CD4-positive, alpha-beta T cell (primary cell): Measurements from ENCODE around the gene DIP2C. TPM values are rescaled to one million over a fixed set of nuclear protein-coding genes. Genes with fewer than 3 reads are reported as not detected.

ENCODE experiments used
- ATAC-seq: fragments of 200-7000 bp; cut with Tn5 transposase; one replicate; pipeline ENCODE4 v1.10.0; 2022; ENCODE audit warnings: mild to moderate bottlenecking; ENCODE audit not compliant: poor library complexity
- CTCF ChIA-PET: fragments of 350-600 bp; sonication (Branson Sonifier 250); formaldehyde crosslinking; loops from one replicate; lab custom pipeline; 2021; ENCODE audit warnings: antibody characterized with exemption, inconsistent platforms; lab: Charles Lee
- POLR2A ChIA-PET: fragments of 350-600 bp; sonication (Branson Sonifier 250); formaldehyde crosslinking; loops from one replicate; lab custom pipeline; 2021; ENCODE audit warnings: antibody characterized with exemption, inconsistent platforms; lab: Charles Lee
- DNase-seq, 14 experiments: peaks; one replicate each; pipeline ENCODE4 v3.0.0-alpha.2; 2013 to 2020; ENCODE audit warnings: mixed read lengths in 2 of 14
- H3K27ac ChIP-seq, 2 donors: one replicate each; pipeline versions ENCODE4 v1.5.1 to v1.7.0; 2013; ENCODE audit warnings: low read length in 2 of 2, low read depth in 1 of 2, mild to moderate bottlenecking in 1 of 2
- H3K27me3 ChIP-seq, 2 experiments: 1 replicate in 1 of 2; 2 replicates in 1 of 2; pipeline versions ENCODE4 v1.6.1 to v1.7.0; 2013; ENCODE audit warnings: low read length in 2 of 2, control low read depth in 1 of 2, mild to moderate bottlenecking in 1 of 2, moderate library complexity in 1 of 2; ENCODE audit not compliant: insufficient read depth in 2 of 2, control insufficient read depth in 1 of 2
- H3K36me3 ChIP-seq: one replicate; pipeline ENCODE4 v1.6.1; 2013; ENCODE audit warnings: low read length, control low read depth; ENCODE audit not compliant: insufficient read depth
- H3K4me1 ChIP-seq: one replicate; pipeline ENCODE4 v1.6.1; 2013; ENCODE audit warnings: low read length, control low read depth; ENCODE audit not compliant: insufficient read depth
- H3K4me3 ChIP-seq: one replicate; pipeline ENCODE4 v1.5.1; 2013; ENCODE audit warnings: mild to moderate bottlenecking, low read length, moderate library complexity
- H3K9me3 ChIP-seq, 2 experiments: 1 replicate in 1 of 2; 2 replicates in 1 of 2; pipeline versions ENCODE4 v1.6.1 to v1.7.0; 2013; ENCODE audit warnings: low read length in 2 of 2, mild to moderate bottlenecking in 2 of 2, control low read depth in 1 of 2, moderate library complexity in 1 of 2; ENCODE audit not compliant: control insufficient read depth in 1 of 2, insufficient read depth in 1 of 2
- H3K27ac Mint-ChIP-seq: one replicate; pipeline ENCODE4 v1.8.0; 2020; ENCODE audit warnings: mixed read lengths
- H3K27me3 Mint-ChIP-seq: one replicate; pipeline ENCODE4 v1.8.0; 2021; ENCODE audit warnings: mixed read lengths
- H3K36me3 Mint-ChIP-seq: one replicate; pipeline ENCODE4 v1.8.0; 2021; ENCODE audit warnings: low read depth, mixed read lengths
- H3K4me1 Mint-ChIP-seq: one replicate; pipeline ENCODE4 v1.8.0; 2021; ENCODE audit warnings: low read depth, mixed read lengths
- H3K4me3 Mint-ChIP-seq: one replicate; pipeline ENCODE4 v1.8.0; 2020; ENCODE audit warnings: mild to moderate bottlenecking, mixed read lengths
- H3K9me3 Mint-ChIP-seq: one replicate; pipeline ENCODE4 v1.8.0; 2020; ENCODE audit warnings: mixed read lengths
- CTCF ChIP-seq: fragments of 200-600 bp; IDR thresholded peaks from one replicate; pipeline ENCODE4 v1.8.0; 2022; ENCODE audit warnings: antibody characterized with exemption, mild to moderate bottlenecking
- intact Hi-C, 2 experiments: fragments of 100-400 bp; cut with DNase I in 1 of 2; cut with micrococcal nuclease in 1 of 2; formaldehyde crosslinking; loops; one replicate each; pipeline versions ENCODE4 v1.15.1 to v1.9.0; 2023 to 2025; cut with DNase I, micrococcal nuclease
- total RNA-seq, 174 experiments: library from RNA in 2 of 174; stranded (reverse) in 2 of 174; gene quantifications; one replicate each; pipeline ENCODE4 v1.2.3 and lab custom pipeline; 2021 to 2026

DIP2C gene
- total RNA-seq, 2 experiments from 2014 or later = 4.1 TPM

GRCh38 chr10:571166-571565 lies 118.3 kb downstream of the DIP2C start:
- CTCF ChIA-PET = no interaction called here

GRCh38 chr10:570628-571163 lies 118.8 kb downstream of the DIP2C start:
- Mint-ChIP-seq H3K27ac (no peak overlapping the region), H3K4me3 (no peak overlapping the region), H3K4me1 (no peaks in the 10 kb centered on the region), H3K36me3 (no peaks in the 10 kb centered on the region), H3K27me3 (peaks cover 35% of the 10 kb centered on the region), H3K9me3 (no peaks in the 10 kb centered on the region)
- ChIA-PET POLR2A (no interaction called here), CTCF (no interaction called here)
- Histone ChIP-seq H3K27me3 (peaks cover 0 to 5% of the 10 kb centered on the region in 2 experiments), H3K4me3 (no peak overlapping the region), H3K36me3 (no peaks in the 10 kb centered on the region), H3K4me1 (no peaks in the 10 kb centered on the region), H3K9me3 (peaks cover 0 to 24% of the 10 kb centered on the region in 2 experiments), H3K27ac (no peak overlapping the region)
- no peak for ATAC-seq
- intact Hi-C loops = no loop called here
- DNase-seq = no peak
- TF ChIP-seq CTCF = no peak

More at GRCh38 chr10:571166-571565, 118.3 kb downstream of the DIP2C start:
- Histone ChIP-seq H3K9me3 (peaks cover 0 to 24% of the 10 kb centered on the region in 2 experiments), H3K4me3 (no peak overlapping the region), H3K27me3 (peaks cover 0 to 5% of the 10 kb centered on the region in 2 experiments), H3K4me1 (no peaks in the 10 kb centered on the region), H3K27ac (no peak overlapping the region), H3K36me3 (no peaks in the 10 kb centered on the region)
- intact Hi-C loops = no loop called here
- H3K27ac Mint-ChIP-seq = no peak overlapping the region
- DNase-seq (no peak), ATAC-seq (no peak)
- no peak for TF ChIP-seq CTCF
- POLR2A ChIA-PET = no interaction called here
- H3K4me1 Mint-ChIP-seq = no peaks in the 10 kb centered on the region
- peaks cover 35% of the 10 kb centered on the region for H3K27me3 Mint-ChIP-seq
- no peaks in the 10 kb centered on the region for H3K9me3 Mint-ChIP-seq
- H3K4me3 Mint-ChIP-seq = no peak overlapping the region
- H3K36me3 Mint-ChIP-seq = no peaks in the 10 kb centered on the region

GRCh38 chr10:569961-570627 lies 119.4 kb downstream of the DIP2C start:
- H3K9me3 Mint-ChIP-seq = no peaks in the 10 kb centered on the region
- TF ChIP-seq CTCF = no peak
- Histone ChIP-seq H3K4me1 (no peaks in the 10 kb centered on the region), H3K27me3 (peaks cover 0 to 5% of the 10 kb centered on the region in 2 experiments), H3K27ac (no peak overlapping the region), H3K36me3 (no peaks in the 10 kb centered on the region), H3K9me3 (peaks cover 0 to 24% of the 10 kb centered on the region in 2 experiments), H3K4me3 (no peak overlapping the region)
- DNase-seq (no peak), ATAC-seq (no peak)
- no peaks in the 10 kb centered on the region for H3K36me3 Mint-ChIP-seq
- POLR2A ChIA-PET = no interaction called here
- no peak overlapping the region for H3K4me3 Mint-ChIP-seq
- no peaks in the 10 kb centered on the region for H3K4me1 Mint-ChIP-seq
- peaks cover 31% of the 10 kb centered on the region for H3K27me3 Mint-ChIP-seq
- CTCF ChIA-PET = no interaction called here
- intact Hi-C loops = no loop called here
- no peak overlapping the region for H3K27ac Mint-ChIP-seq
